ENCODE data around the gene SLC29A1. TPM values are rescaled to one million over a fixed set of nuclear protein-coding genes. Genes with fewer than 3 reads are reported as not detected.

The SLC29A1 gene
- total and polyA plus RNA-seq, 2 of the 8 experiments (the other 6 are each of a cell fraction or from before 2014, with no cell fraction given) = 187 to 558 TPM

GRCh38 chr6:44176130-44176761, 47.1 kb upstream of the SLC29A1 start:
- H2BK15ac ChIP-seq (ENCODE audit: low read length) = peak overlapping the region; percentile 31; the same call in 1 of the 2 replicates
- no peaks in the 10 kb centered on the region for H3K79me1 ChIP-seq (ENCODE audit: low read depth, low read length)
- no peak overlapping the region for H3K23ac ChIP-seq (ENCODE audit: insufficient read length)
- H3K4me1 ChIP-seq (replicated peaks in 1 of 4; ENCODE audit: control insufficient read depth in 3 of 4, insufficient read depth in 4 of 4, low read length in 3 of 4) = peaks cover 0 to 12% (median 3%) of the 10 kb centered on the region in 4 experiments; a peak in 6 of 7 replicates
- H2BK120ac ChIP-seq (replicated peaks; ENCODE audit: low read depth, low read length) = no peak overlapping the region
- WGBS, 2 experiments (ENCODE audit: extremely low coverage in 1 of 2, insufficient coverage in 1 of 2, insufficient read length in 1 of 2, insufficient replicate concordance in 2 of 2, low coverage in 1 of 2, low lambda C conversion rate in 2 of 2, missing lambda C conversion rate in 1 of 2) = 87% methylated on average over 15 of the region's 15 CpGs; no CpG with 5 or more reads in 1 of the 2 experiments
- H3K79me2 ChIP-seq (ENCODE audit: control insufficient read depth in 1 of 2, insufficient read depth in 2 of 2, low read length in 2 of 2) = no peaks in the 10 kb centered on the region
- H3K4ac ChIP-seq (replicated peaks; ENCODE audit: insufficient read length, low read depth, low read length) = no peak overlapping the region
- H2AFZ ChIP-seq (ENCODE audit: low read length) = no peak overlapping the region
- no peak overlapping the region for H3K56ac ChIP-seq (replicated peaks; ENCODE audit: insufficient read length, low read depth, low read length)
- peak overlapping the region; percentile 26 for H4K5ac ChIP-seq (ENCODE audit: insufficient read length, low read depth, low read length)
- no peaks in the 10 kb centered on the region for H4K20me1 ChIP-seq (replicated peaks in 1 of 2; ENCODE audit: control insufficient read depth in 1 of 2, insufficient read depth in 2 of 2, low read length in 2 of 2)
- peak overlapping the region; percentile 32; the same call in 1 of the 2 replicates for H3K18ac ChIP-seq (ENCODE audit: extremely low read depth, low read length)
- H3K36me3 ChIP-seq (ENCODE audit: control insufficient read depth in 2 of 4, insufficient read depth in 4 of 4, low read length in 3 of 4) = no peaks in the 10 kb centered on the region
- no peak overlapping the region for H4K8ac ChIP-seq (ENCODE audit: extremely low read depth, insufficient read depth, low read length)
- ChIA-PET CTCF (ENCODE audit: partially characterized antibody) (interaction anchor here (0.8 to 10.8 kb wide), 7 partner anchors 10 to 161 kb away, joined by 3 to 287 read pairs (median 5); partner anchors contain the start of gene SLC29A1), POLR2A (ENCODE audit: partially characterized antibody) (interaction anchor here (0.6 to 4.8 kb wide), 7 partner anchors 11 to 76 kb away, joined by 3 to 28 read pairs (median 6); partner anchors contain the start of genes HSP90AB1 and MYMX)
- H3K23me2 ChIP-seq (ENCODE audit: low read depth, low read length) = peaks cover 2% of the 10 kb centered on the region; the same call in 1 of the 2 replicates
- no peak overlapping the region for H3K9ac ChIP-seq (replicated peaks in 1 of 4; ENCODE audit: extremely low read depth in 1 of 4, low read depth in 3 of 4, low read length in 3 of 4)
- H3K4me2 ChIP-seq (ENCODE audit: insufficient read depth in 1 of 2, low read depth in 2 of 2, low read length in 2 of 2) = no peak overlapping the region
- H3K9me3 ChIP-seq (ENCODE audit: insufficient read depth in 2 of 2, low read depth in 1 of 2, low read length in 1 of 2) = no peaks in the 10 kb centered on the region
- no peak for DNase-seq (ENCODE audit: low read depth in 1 of 2, low spot score in 2 of 2)
- peak overlapping the region; percentile 11 for H4K91ac ChIP-seq (replicated peaks; ENCODE audit: insufficient read length, low read length)
- no peak overlapping the region; the same call in 1 of the 2 replicates for H2BK20ac ChIP-seq (ENCODE audit: low read length)
- no peaks in the 10 kb centered on the region for H3K27me3 ChIP-seq (replicated peaks in 1 of 4; ENCODE audit: control insufficient read depth in 3 of 4, extremely low read depth in 1 of 4, insufficient read depth in 3 of 4, low read length in 3 of 4)
- no peak for FAIRE-seq
- peak overlapping the region; percentile 70; the same call in 1 of the 2 replicates for H2BK12ac ChIP-seq (ENCODE audit: low read depth, low read length)
- 0 out of 2 replicates have a peak overlapping the region, but pooled peaks have one; percentile 54 for H2BK5ac ChIP-seq (ENCODE audit: low read depth, low read length)
- H2AK5ac ChIP-seq (ENCODE audit: low read depth, low read length) = no peak overlapping the region
- no peak overlapping the region for H3K4me3 ChIP-seq (ENCODE audit: extremely low read depth in 1 of 4, insufficient read depth in 2 of 4, low read depth in 3 of 4, low read length in 4 of 4)
- no peak overlapping the region for H3K14ac ChIP-seq (ENCODE audit: insufficient read length)
- H3K27ac ChIP-seq (ENCODE audit: low read depth, low read length) = no peak overlapping the region
- TF ChIP-seq KDM1A (IDR thresholded peaks at IDR 0.05; ENCODE audit: borderline replicate concordance, low read length) (no peak), TCF12 (IDR thresholded peaks at IDR 0.05; ENCODE audit: low read depth, low read length) (no peak), SP4 (IDR thresholded peaks at IDR 0.05; ENCODE audit: low read length) (no peak), RAD21 (IDR thresholded peaks at IDR 0.05 in 1 of 2, conservative IDR thresholded peaks at IDR 0.05 in 1 of 2; ENCODE audit: low read depth in 2 of 2, low read length in 2 of 2) (no peak), KDM5A (IDR thresholded peaks at IDR 0.05; ENCODE audit: low read length) (no peak), TAF1 (IDR thresholded peaks at IDR 0.05; ENCODE audit: low read depth, low read length) (no peak), PHF8 (conservative IDR thresholded peaks at IDR 0.05; ENCODE audit: low read depth, low read length) (no peak), USF2 (IDR thresholded peaks at IDR 0.05; ENCODE audit: low read length) (no peak), SP1 (IDR thresholded peaks at IDR 0.05; ENCODE audit: low read depth, low read length) (no peak), CBX8 (IDR thresholded peaks at IDR 0.05; ENCODE audit: borderline replicate concordance, low read depth, low read length) (no peak)
